Hepatocyte (in vitro differentiated cells): ENCODE data around the gene FGF10.

ENCODE experiments used
- EZH2 ChIP-seq: fragments of 200-600 bp; sonication (generic); IDR thresholded peaks from 2 replicates; pipeline ENCODE4 v1.6.1; 2016; ENCODE audit warnings: antibody characterized with exemption, mild to moderate bottlenecking, borderline replicate concordance
- EZH2phosphoT487 ChIP-seq: fragments of 200-600 bp; sonication (generic); IDR thresholded peaks from one replicate; pipeline ENCODE4 v1.6.1; 2018; ENCODE audit warnings: antibody characterized with exemption, mild to moderate bottlenecking, low read depth, moderate library complexity; ENCODE audit not compliant: unreplicated experiment, severe bottlenecking
- TF ChIP-seq, protein P1 (sequence below): fragments of 200-600 bp; sonication (generic); IDR thresholded peaks from 2 replicates; pipeline ENCODE4 v1.5.1; 2016; ENCODE audit warnings: antibody characterized with exemption, mild to moderate bottlenecking; ENCODE audit not compliant: poor library complexity

DNA sequence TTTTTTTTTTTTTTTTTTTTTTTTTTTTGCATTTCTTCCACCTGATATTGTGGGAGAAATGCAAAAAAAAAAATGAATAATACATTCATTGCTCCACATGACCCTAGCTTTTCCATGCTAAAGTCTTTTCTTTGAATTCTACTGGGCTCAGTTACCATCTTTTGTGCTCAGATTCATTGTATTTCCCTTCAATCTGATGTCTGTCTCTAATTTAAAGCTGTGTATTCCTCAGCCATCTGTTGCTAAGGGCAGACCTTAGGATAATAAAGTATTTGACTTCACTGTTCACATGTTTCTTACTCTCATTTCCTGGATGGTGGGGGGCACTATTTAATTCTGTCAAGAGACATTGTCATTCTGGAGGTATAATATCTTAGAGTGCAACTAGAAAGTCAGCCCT, 123.5 kb downstream of the FGF10 start:
- TF ChIP-seq, protein P1, sequence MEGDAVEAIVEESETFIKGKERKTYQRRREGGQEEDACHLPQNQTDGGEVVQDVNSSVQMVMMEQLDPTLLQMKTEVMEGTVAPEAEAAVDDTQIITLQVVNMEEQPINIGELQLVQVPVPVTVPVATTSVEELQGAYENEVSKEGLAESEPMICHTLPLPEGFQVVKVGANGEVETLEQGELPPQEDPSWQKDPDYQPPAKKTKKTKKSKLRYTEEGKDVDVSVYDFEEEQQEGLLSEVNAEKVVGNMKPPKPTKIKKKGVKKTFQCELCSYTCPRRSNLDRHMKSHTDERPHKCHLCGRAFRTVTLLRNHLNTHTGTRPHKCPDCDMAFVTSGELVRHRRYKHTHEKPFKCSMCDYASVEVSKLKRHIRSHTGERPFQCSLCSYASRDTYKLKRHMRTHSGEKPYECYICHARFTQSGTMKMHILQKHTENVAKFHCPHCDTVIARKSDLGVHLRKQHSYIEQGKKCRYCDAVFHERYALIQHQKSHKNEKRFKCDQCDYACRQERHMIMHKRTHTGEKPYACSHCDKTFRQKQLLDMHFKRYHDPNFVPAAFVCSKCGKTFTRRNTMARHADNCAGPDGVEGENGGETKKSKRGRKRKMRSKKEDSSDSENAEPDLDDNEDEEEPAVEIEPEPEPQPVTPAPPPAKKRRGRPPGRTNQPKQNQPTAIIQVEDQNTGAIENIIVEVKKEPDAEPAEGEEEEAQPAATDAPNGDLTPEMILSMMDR = no peak
- TF ChIP-seq EZH2 = no peak
- no peak for TF ChIP-seq EZH2phosphoT487
